GM04503 (cell line): ENCODE measurements around the gene SNX25.
"Not testable (repeated sequence)": the region's sequence is repeated elsewhere in the genome, so short reads cannot be mapped to it uniquely, and the experiment has no call there.

ENCODE experiments used
- DNase-seq: peaks from one replicate; pipeline ENCODE4 v3.0.0-alpha.2; 2012; ENCODE audit warnings: low read depth

SNX25 gene

DNA sequence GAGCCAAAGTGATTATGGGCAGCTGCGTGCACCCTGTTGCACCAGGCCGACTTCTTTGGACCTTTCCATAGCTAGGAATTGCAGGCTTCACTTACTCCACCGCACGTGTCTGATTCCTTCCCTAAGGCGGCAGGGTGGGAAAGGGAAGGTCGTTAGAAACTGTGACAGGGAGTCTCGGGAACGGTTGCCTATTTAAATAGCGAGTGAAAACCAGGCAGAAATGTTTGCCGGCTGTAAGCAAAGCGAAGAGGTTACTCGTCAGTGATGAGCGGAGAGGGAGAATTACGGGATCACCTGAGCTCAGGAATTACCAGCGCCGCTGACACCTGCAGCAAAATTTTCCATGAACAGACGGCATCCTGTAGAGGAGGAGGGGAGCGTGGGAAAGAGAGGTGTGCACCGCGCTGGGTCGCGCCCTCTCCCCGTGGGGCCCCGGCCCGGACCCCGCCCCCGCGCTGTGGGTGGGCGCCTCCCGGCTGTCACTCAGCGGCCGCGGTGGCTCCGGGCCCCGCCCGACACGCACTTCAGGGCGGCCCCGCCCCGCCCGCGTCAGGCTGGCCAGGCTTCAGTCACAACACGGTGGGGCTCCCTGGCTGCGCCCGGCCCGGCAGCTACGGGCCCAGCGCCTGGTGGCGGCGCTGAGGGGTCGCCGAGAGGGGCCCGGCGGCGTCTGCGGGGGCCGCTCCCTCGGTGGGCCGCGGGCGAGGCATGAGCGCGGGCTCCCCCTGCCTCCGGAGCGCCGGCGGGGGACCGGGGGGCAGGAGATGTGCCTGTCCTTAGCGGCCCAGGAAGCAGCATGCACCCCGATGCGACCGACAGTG lies at the start of gene SNX25:
Gene SNX25, plus strand, starts transcription at position 568 of the 821 bp plus-strand sequence. Its CDS starts 229 bp downstream, at position 797.
- no peak for DNase-seq

- DNase-seq: peak; percentile 34
Observed at GRCh38 chr4:185165605-185166063, 43.8 kb upstream of the SNX25 start.

DNA sequence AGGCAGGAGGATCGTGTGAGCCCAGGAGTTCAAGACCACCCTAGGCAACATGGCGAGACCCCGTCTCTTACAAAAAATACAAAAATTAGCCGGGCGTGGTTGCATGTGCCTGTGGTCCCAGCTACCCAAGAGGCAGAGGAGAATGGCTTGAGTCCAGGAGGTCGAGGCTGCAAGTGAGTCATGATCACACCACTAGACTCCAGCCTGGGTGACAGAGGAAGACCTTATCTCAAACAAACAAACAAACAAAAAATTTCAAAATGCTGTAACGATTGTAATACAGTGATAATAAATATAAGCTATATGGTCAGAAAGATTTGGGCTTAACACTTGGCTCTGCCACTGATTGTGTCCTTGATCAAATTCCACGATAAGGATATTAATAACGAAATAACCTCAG lies 42.2 kb upstream of the SNX25 start:
- DNase-seq: no peak

DNA sequence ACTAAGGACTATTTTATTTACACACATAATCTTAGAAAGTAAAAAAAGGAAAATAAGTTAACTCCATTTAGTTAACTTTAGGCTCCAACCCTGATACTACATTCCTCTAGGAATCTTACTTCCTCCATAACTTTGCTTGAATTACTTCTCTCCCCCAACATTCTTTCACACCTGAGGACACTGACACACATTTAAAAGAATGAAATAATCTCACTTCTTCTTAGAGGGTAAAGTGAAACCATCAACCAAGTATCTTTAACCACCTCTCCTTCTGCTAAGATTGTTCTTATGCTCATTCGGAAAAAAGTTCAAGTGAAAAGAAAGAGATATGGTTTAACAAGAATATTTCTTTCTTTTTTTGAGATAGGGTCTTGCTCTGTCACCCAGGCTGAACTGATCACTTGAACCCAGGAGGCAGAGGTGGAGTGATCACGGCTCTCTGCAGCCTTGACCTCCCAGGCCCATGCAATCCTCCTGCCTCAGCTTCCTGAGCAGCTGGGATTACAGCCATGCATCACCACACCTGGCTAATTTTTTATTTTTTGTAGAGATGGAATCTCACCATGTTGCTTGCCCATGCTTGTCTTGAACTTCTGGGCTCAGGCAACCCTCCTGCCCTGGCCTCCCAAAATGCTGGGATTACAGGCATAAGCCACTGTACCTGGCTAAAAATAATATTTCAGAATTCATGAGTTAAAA lies 37.9 kb upstream of the SNX25 start:
- DNase-seq: no peak

- DNase-seq: no peak
Observed at GRCh38 chr4:185179488-185179887, 29.9 kb upstream of the SNX25 start.

DNA sequence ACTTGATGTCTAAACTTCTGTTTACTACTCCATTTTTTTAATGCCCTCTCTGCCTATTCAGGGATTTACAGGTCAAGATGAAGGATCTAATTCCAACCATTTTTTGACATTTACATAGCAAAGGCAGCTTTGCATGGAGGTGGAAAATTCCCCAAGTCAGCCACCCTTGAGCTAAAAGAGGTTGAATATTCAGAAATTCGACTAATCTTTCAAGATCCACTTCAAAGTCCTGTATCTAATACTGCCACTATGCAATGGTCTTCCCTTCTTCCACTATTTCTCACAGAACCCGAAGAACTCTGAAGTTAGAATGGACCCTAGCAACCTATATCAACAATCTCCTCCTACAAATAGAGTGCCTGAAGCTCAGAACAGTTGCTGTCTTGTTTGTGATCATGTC lies 27.2 kb upstream of the SNX25 start:
- DNase-seq: no peak

DNA sequence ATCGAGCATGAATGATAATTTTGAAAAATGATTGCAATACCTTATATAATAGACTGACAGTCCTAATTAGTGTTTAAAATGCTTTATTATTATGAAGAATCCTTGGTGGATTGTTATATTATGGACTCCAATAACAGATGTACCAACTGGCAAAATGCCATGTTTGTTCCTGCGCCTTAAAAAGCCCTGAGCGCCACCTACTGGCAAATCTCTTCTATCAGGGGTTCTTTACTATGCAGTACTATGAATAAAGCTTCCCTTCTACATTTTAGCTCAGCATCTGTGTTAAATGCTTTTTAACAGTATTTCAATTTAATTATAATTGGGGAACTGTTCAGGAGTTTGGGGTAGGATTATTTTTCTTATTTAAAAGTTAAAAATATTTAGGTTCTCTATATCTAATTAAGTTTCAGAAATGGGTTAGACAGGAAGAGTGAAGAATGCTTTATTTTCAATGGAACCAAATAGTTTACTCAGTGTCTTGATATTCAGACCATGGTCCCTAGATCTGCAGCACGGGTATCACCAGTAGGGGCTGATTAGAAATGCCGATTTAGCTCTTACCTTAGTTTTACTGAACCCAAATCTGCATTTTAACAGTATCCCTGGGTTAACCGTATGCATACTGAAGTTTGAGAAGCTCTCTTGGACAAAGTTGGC lies 25.6 kb upstream of the SNX25 start:
- peak; percentile 31 for DNase-seq

- no peak for DNase-seq
Observed at GRCh38 chr4:185186769-185187168, 22.6 kb upstream of the SNX25 start.

GRCh38 chr4:185189606-185190305 lies 19.6 kb upstream of the SNX25 start:
- no peak for DNase-seq

GRCh38 chr4:185190306-185190856 lies 19.0 kb upstream of the SNX25 start:
- no peak for DNase-seq

DNA sequence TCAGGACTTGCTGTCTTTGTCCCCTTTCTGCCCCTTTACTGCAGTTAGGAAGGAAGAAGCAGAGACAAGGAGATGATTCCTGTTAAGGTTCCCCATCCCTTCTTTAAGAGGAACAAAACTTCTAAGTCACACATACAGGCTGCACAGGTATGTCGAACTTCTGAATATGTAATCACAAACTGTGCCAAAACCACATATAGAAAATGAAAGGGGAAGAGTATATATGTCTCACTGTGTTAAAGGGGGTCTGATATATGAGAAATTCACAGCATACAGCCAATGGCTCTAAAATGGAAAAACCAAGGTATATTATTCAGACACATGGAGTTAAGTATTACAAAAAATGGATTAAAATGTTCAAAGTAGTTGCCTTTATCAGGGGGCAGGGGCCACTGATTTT lies 17.3 kb upstream of the SNX25 start:
- no peak for DNase-seq

GRCh38 chr4:185194924-185195888 lies 14.2 kb upstream of the SNX25 start:
- DNase-seq: no peak

GRCh38 chr4:185196437-185196836 lies 13.0 kb upstream of the SNX25 start:
- no peak for DNase-seq

DNA sequence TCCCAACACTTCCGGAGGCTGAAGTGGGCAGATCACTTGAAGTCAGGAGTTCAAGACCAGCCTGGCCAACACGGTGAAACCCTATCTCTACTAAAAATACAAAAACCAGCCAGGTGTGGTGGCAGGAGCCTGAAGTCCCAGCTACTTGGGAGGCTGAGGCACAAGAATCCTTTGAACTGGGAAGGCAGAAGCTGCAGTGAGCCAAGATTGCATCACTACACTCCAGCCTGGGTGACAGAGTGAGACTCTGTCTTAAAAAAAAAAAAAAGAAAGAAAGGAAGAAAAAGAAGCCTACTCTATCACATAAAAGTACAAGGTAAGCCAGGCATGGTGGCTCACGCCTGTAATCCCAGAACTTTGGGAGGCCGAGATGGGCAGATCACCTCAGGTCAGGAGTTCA lies 11.2 kb upstream of the SNX25 start:
- DNase-seq: not testable (repeated sequence)

GRCh38 chr4:185201977-185202962 lies 7.1 kb upstream of the SNX25 start:
- DNase-seq: no peak

- DNase-seq: no peak
Observed at GRCh38 chr4:185202984-185203485, 6.4 kb upstream of the SNX25 start.

GRCh38 chr4:185203486-185204237 lies 5.7 kb upstream of the SNX25 start, which contains the start of gene CFAP97:
Gene CFAP97, minus strand, starts transcription at chr4:185204000. Its CDS starts 12,804 bp downstream, at chr4:185191196.
- DNase-seq: peak; percentile 49

DNA sequence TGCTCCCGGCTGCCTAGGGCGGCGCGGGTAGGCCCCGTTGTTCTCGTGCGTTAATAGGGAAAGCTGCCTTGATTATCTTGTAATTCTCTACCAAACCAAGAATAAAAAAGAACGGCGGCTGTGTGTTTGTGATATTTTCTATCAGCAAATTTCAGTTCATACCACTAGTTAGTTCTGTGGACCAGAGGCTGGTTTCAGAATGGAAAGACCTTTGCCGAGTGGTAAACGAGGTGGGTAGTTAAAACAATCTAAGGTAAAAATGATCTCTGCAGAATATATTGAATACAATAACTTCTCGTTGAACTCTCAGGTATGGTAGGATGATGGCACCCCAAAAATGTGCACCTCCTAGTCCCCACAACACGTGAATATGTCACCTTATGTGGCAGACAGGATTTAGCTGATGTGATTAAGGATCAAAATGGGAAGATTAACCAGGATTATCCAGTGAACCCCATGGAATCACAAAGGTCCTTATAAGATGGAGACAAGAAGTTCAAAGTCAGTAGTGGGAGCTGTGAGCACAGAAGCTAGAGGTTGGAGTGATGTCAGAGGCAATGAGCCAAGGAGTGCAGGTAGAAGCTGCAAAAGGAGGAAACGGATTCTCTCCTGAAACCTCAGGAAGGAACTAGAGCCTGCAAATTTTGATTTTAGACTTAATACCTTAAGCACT lies 5.0 kb upstream of the SNX25 start:
- no peak for DNase-seq
